HUES64 (cell line): ENCODE results near the gene HOXB13.

ENCODE experiments used
- H3K27ac ChIP-seq: 2 replicates; pipeline ENCODE4 v1.7.0; 2013; ENCODE audit warnings: low read depth, low read length, inconsistent platforms
- H3K27me3 ChIP-seq: 2 replicates; pipeline ENCODE4 v1.6.1; 2013; ENCODE audit warnings: mild to moderate bottlenecking, low read length; ENCODE audit not compliant: insufficient read depth
- H3K36me3 ChIP-seq: 2 replicates; pipeline ENCODE4 v1.6.1; 2013; ENCODE audit warnings: mild to moderate bottlenecking, low read length; ENCODE audit not compliant: insufficient read depth
- H3K4me1 ChIP-seq: 2 replicates; pipeline ENCODE4 v1.6.1; 2013; ENCODE audit warnings: mild to moderate bottlenecking, low read length, moderate library complexity; ENCODE audit not compliant: insufficient read depth
- H3K4me3 ChIP-seq: 2 replicates; pipeline ENCODE4 v1.5.1; 2013; ENCODE audit warnings: mild to moderate bottlenecking, low read length, moderate library complexity
- H3K9ac ChIP-seq: 2 replicates; pipeline ENCODE4 v1.6.1; 2013; ENCODE audit warnings: mild to moderate bottlenecking, low read depth, low read length
- H3K9me3 ChIP-seq: 2 replicates; pipeline ENCODE4 v1.6.1; 2013; ENCODE audit warnings: low read depth, low read length; ENCODE audit not compliant: insufficient read depth
- WGBS: fragments of 150-250, 120-280 bp; methylation state at CpG from one replicate; pipeline ENCODE4 v1.1.7; 2013; ENCODE audit warnings: missing lambda C conversion rate; 5-methylcytosine and 5-hydroxymethylcytosine counted together

HOXB13 gene

GRCh38 chr17:48747445-48748363 is 19.2 kb upstream of the HOXB13 start:
- H3K9ac ChIP-seq = no peak overlapping the region
- H3K27ac ChIP-seq = no peak overlapping the region
- peaks cover 100% of the 10 kb centered on the region for H3K27me3 ChIP-seq
- H3K4me3 ChIP-seq = no peak overlapping the region
- WGBS = 2% methylated on average over 53 of the region's 53 CpGs
- H3K9me3 ChIP-seq = no peaks in the 10 kb centered on the region
- H3K36me3 ChIP-seq = no peaks in the 10 kb centered on the region
- H3K4me1 ChIP-seq = peaks cover 7% of the 10 kb centered on the region

- no peak overlapping the region for H3K9ac ChIP-seq
- H3K36me3 ChIP-seq = no peaks in the 10 kb centered on the region
- no peak overlapping the region for H3K4me3 ChIP-seq
- no peak overlapping the region for H3K27ac ChIP-seq
- H3K4me1 ChIP-seq = peaks cover 7% of the 10 kb centered on the region
- peaks cover 100% of the 10 kb centered on the region for H3K27me3 ChIP-seq
- WGBS = under 1% methylated on average over 20 of the region's 21 CpGs
- H3K9me3 ChIP-seq = no peaks in the 10 kb centered on the region
Observed at GRCh38 chr17:48746916-48747444, 18.4 kb upstream of the HOXB13 start.

- Histone ChIP-seq H3K9me3 (no peaks in the 10 kb centered on the region), H3K27me3 (peaks cover 100% of the 10 kb centered on the region), H3K9ac (no peak overlapping the region), H3K4me3 (no peak overlapping the region), H3K4me1 (peaks cover 7% of the 10 kb centered on the region), H3K36me3 (no peaks in the 10 kb centered on the region), H3K27ac (no peak overlapping the region)
- WGBS = 43% methylated on average over 9 of the region's 12 CpGs
Observed at GRCh38 chr17:48745381-48746275, 17.1 kb upstream of the HOXB13 start.

GRCh38 chr17:48740537-48740936 is 12.0 kb upstream of the HOXB13 start:
- Histone ChIP-seq H3K9me3 (no peaks in the 10 kb centered on the region), H3K9ac (no peak overlapping the region), H3K27ac (no peak overlapping the region), H3K27me3 (peaks cover 100% of the 10 kb centered on the region), H3K4me3 (no peak overlapping the region), H3K4me1 (peaks cover 7% of the 10 kb centered on the region; the same call in 1 of the 2 replicates), H3K36me3 (no peaks in the 10 kb centered on the region)

GRCh38 chr17:48738803-48739526 is 10.4 kb upstream of the HOXB13 start:
- H3K4me1 ChIP-seq = peaks cover 7% of the 10 kb centered on the region; the same call in 1 of the 2 replicates
- H3K27me3 ChIP-seq = peaks cover 100% of the 10 kb centered on the region
- no peak overlapping the region for H3K4me3 ChIP-seq
- no peak overlapping the region for H3K27ac ChIP-seq
- H3K36me3 ChIP-seq = no peaks in the 10 kb centered on the region
- WGBS = 3% methylated on average over 36 of the region's 37 CpGs
- H3K9me3 ChIP-seq = no peaks in the 10 kb centered on the region; the same call in 1 of the 2 replicates
- H3K9ac ChIP-seq = no peak overlapping the region

- Histone ChIP-seq H3K9ac (no peak overlapping the region), H3K27ac (no peak overlapping the region), H3K9me3 (no peaks in the 10 kb centered on the region; the same call in 1 of the 2 replicates), H3K36me3 (no peaks in the 10 kb centered on the region), H3K4me3 (no peak overlapping the region), H3K27me3 (peaks cover 100% of the 10 kb centered on the region), H3K4me1 (peaks cover 7% of the 10 kb centered on the region; the same call in 1 of the 2 replicates)
- WGBS = 7% methylated on average over 11 of the region's 11 CpGs
Observed at GRCh38 chr17:48738424-48738802, 9.9 kb upstream of the HOXB13 start.

GRCh38 chr17:48737330-48738043 is 8.9 kb upstream of the HOXB13 start:
- H3K4me3 ChIP-seq = no peak overlapping the region
- H3K36me3 ChIP-seq = no peaks in the 10 kb centered on the region
- no peaks in the 10 kb centered on the region; the same call in 1 of the 2 replicates for H3K9me3 ChIP-seq
- peaks cover 100% of the 10 kb centered on the region for H3K27me3 ChIP-seq
- 86% methylated on average over 4 of the region's 4 CpGs for WGBS
- H3K27ac ChIP-seq = no peak overlapping the region
- H3K9ac ChIP-seq = no peak overlapping the region
- peaks cover 7% of the 10 kb centered on the region; the same call in 1 of the 2 replicates for H3K4me1 ChIP-seq

- Histone ChIP-seq H3K36me3 (no peaks in the 10 kb centered on the region), H3K9me3 (no peaks in the 10 kb centered on the region; the same call in 1 of the 2 replicates), H3K9ac (no peak overlapping the region), H3K27ac (no peak overlapping the region), H3K27me3 (peaks cover 100% of the 10 kb centered on the region), H3K4me3 (no peak overlapping the region), H3K4me1 (peaks cover 7% of the 10 kb centered on the region; the same call in 1 of the 2 replicates)
- WGBS = 17% methylated on average over 7 of the region's 7 CpGs
Observed at GRCh38 chr17:48735062-48735351, 6.5 kb upstream of the HOXB13 start.

- peaks cover 100% of the 10 kb centered on the region for H3K27me3 ChIP-seq
- 11% methylated on average over 14 of the region's 14 CpGs for WGBS
- no peak overlapping the region for H3K27ac ChIP-seq
- H3K4me1 ChIP-seq = peaks cover 7% of the 10 kb centered on the region; the same call in 1 of the 2 replicates
- H3K9me3 ChIP-seq = no peaks in the 10 kb centered on the region; the same call in 1 of the 2 replicates
- H3K4me3 ChIP-seq = no peak overlapping the region
- H3K36me3 ChIP-seq = no peaks in the 10 kb centered on the region
- H3K9ac ChIP-seq = no peak overlapping the region
Observed at GRCh38 chr17:48734333-48735061, 5.9 kb upstream of the HOXB13 start.
